Prostate gland (tissue), 2 donors: ENCODE measurements around the gene KLHDC4.

Source experiments
- CTCF ChIP-seq, 4 experiments: fragments of 200-600 bp in 2 of 4; fragments of 450-650 bp in 2 of 4; sonication (generic) in 2 of 4; IDR thresholded peaks; 1 replicate in 3 of 4; 2 replicates in 1 of 4; pipeline ENCODE4 v1.5.1; 2016 to 2019; ENCODE audit warnings: antibody characterized with exemption in 4 of 4, mild to moderate bottlenecking in 2 of 4, moderate library complexity in 2 of 4
- POLR2AphosphoS5 ChIP-seq: sonication (generic); formaldehyde crosslinking; IDR thresholded peaks from one replicate; pipeline ENCODE4 v1.6.1; 2017; ENCODE audit warnings: antibody characterized with exemption

- TF ChIP-seq CTCF (IDR thresholded peaks at IDR 0.05), result peak; percentile 88 to 98 (median 94)
- peak; percentile 70 for TF ChIP-seq POLR2AphosphoS5
These were observed 13.2 kb upstream of the KLHDC4 start for GRCh38 chr16:87778830-87779579.
